IMR-90 (cell line): ENCODE data around the gene PDILT. TPM values are rescaled to one million over a fixed set of nuclear protein-coding genes. Genes with fewer than 3 reads are reported as not detected.

ENCODE experiments used
- ATAC-seq: fragments of 200-7000 bp; cut with Tn5 transposase; 2 replicates; pipeline ENCODE4 v1.9.1; 2020; ENCODE audit warnings: low read depth, mild to moderate bottlenecking, moderate library complexity
- BruUV-seq: library from RNA; stranded (reverse); fragments of 400-500 nt; replicated peaks from 2 replicates; lab custom pipeline; 2021; lab: Mats Ljungman, UMichigan
- CTCF ChIA-PET: fragments of 300-600 bp; formaldehyde crosslinking; extraction: SDS; loops from one replicate; lab custom pipeline; 2021; ENCODE audit warnings: antibody characterized with exemption; lab: Yijun Ruan, JAX
- POLR2A ChIA-PET: fragments of 300-600 bp; sonication (Branson Sonifier 250); formaldehyde crosslinking; loops from one replicate; lab custom pipeline; 2022; ENCODE audit warnings: antibody characterized with exemption; ENCODE audit not compliant: unreplicated experiment; lab: Charles Lee
- DNase-seq: peaks from one replicate; pipeline ENCODE4 v3.0.0; 2013
- H2AFZ ChIP-seq: replicated peaks from 2 replicates; pipeline ENCODE3; 2013; ENCODE audit warnings: low read length, mild to moderate bottlenecking; ENCODE audit not compliant: poor library complexity
- H2AK5ac ChIP-seq: 2 replicates; pipeline ENCODE4 v1.6.1; 2013; ENCODE audit warnings: low read depth, low read length, inconsistent platforms
- H2AK9ac ChIP-seq: replicated peaks from 2 replicates; pipeline ENCODE3; 2013; ENCODE audit warnings: mild to moderate bottlenecking, low read depth, low read length, moderate library complexity; ENCODE audit not compliant: poor library complexity
- H2BK120ac ChIP-seq: 2 replicates; pipeline ENCODE4 v1.6.1; 2013; ENCODE audit warnings: low read depth, low read length, inconsistent platforms
- H2BK15ac ChIP-seq: 3 replicates; pipeline ENCODE4 v1.6.1; 2013; ENCODE audit warnings: low read depth, low read length, inconsistent platforms
- H2BK20ac ChIP-seq: 2 replicates; pipeline ENCODE4 v1.6.1; 2013; ENCODE audit warnings: low read depth, mild to moderate bottlenecking, inconsistent platforms, low read length, moderate library complexity
- H2BK5ac ChIP-seq: 2 replicates; pipeline ENCODE4 v1.6.1; 2013; ENCODE audit warnings: mild to moderate bottlenecking, low read depth, low read length, inconsistent platforms; ENCODE audit not compliant: poor library complexity, severe bottlenecking
- H3K14ac ChIP-seq: replicated peaks from 2 replicates; pipeline ENCODE4 v1.6.1; 2013; ENCODE audit warnings: low read depth, low read length, inconsistent platforms
- H3K18ac ChIP-seq: 2 replicates; pipeline ENCODE4 v1.6.1; 2013; ENCODE audit warnings: low read depth, low read length, control low read depth
- H3K23ac ChIP-seq: 2 replicates; pipeline ENCODE4 v1.6.1; 2013; ENCODE audit warnings: low read depth, low read length, inconsistent platforms
- H3K27ac ChIP-seq: 2 replicates; pipeline ENCODE4 v1.5.1; 2013; ENCODE audit warnings: mild to moderate bottlenecking, control low read depth, low read length; ENCODE audit not compliant: insufficient read depth
- H3K27me3 ChIP-seq: 2 replicates; pipeline ENCODE4 v1.6.1; 2013; ENCODE audit warnings: low read length; ENCODE audit not compliant: control insufficient read depth, insufficient read depth
- H3K36me3 ChIP-seq: 2 replicates; pipeline ENCODE4 v1.6.1; 2013; ENCODE audit warnings: low read length, mixed read lengths; ENCODE audit not compliant: control insufficient read depth, insufficient read depth
- H3K4ac ChIP-seq: 2 replicates; pipeline ENCODE4 v1.6.1; 2013; ENCODE audit warnings: low read depth, low read length, inconsistent platforms
- H3K4me1 ChIP-seq: 2 replicates; pipeline ENCODE4 v1.6.1; 2013; ENCODE audit warnings: low read length, mixed read lengths; ENCODE audit not compliant: control insufficient read depth, insufficient read depth
- H3K4me2 ChIP-seq: 2 replicates; pipeline ENCODE4 v1.6.1; 2013; ENCODE audit warnings: low read depth, mild to moderate bottlenecking, control low read depth, low read length, moderate library complexity
- H3K4me3 ChIP-seq: 2 replicates; pipeline ENCODE4 v1.5.1; 2013; ENCODE audit warnings: low read depth, mild to moderate bottlenecking, control low read depth, low read length, moderate library complexity; ENCODE audit not compliant: insufficient read depth
- H3K56ac ChIP-seq: 2 replicates; pipeline ENCODE4 v1.6.1; 2013; ENCODE audit warnings: low read length, inconsistent platforms; ENCODE audit not compliant: insufficient read depth; ENCODE audit errors: extremely low read depth
- H3K79me1 ChIP-seq, 2 experiments: 2 replicates each; pipeline ENCODE4 v1.6.1; 2013; ENCODE audit warnings: low read length in 2 of 2, inconsistent platforms in 1 of 2, low read depth in 1 of 2
- H3K9ac ChIP-seq: 2 replicates; pipeline ENCODE4 v1.6.1; 2013; ENCODE audit warnings: low read depth, low read length, control low read depth
- H3K9me1 ChIP-seq: 2 replicates; pipeline ENCODE4 v1.6.1; 2013; ENCODE audit warnings: low read length, inconsistent platforms; ENCODE audit not compliant: insufficient read depth
- H3K9me3 ChIP-seq: 2 replicates; pipeline ENCODE4 v1.6.1; 2013; ENCODE audit warnings: low read length; ENCODE audit not compliant: control insufficient read depth, insufficient read depth
- H4K20me1 ChIP-seq: 2 replicates; pipeline ENCODE4 v1.6.1; 2013; ENCODE audit warnings: low read length, inconsistent platforms; ENCODE audit not compliant: insufficient read depth
- H4K5ac ChIP-seq: 2 replicates; pipeline ENCODE4 v1.6.1; 2013; ENCODE audit warnings: mild to moderate bottlenecking, low read depth, low read length, control low read depth
- H4K8ac ChIP-seq, 2 experiments: 2 replicates each; pipeline ENCODE4 v1.6.1; 2013; ENCODE audit warnings: low read depth in 2 of 2, low read length in 2 of 2, control low read depth in 1 of 2, inconsistent platforms in 1 of 2
- H4K91ac ChIP-seq: 2 replicates; pipeline ENCODE4 v1.6.1; 2013; ENCODE audit warnings: low read depth, low read length, inconsistent platforms; ENCODE audit not compliant: insufficient read depth
- CEBPB ChIP-seq: IDR thresholded peaks from 2 replicates; pipeline ENCODE4 v1.6.1; 2012; ENCODE audit warnings: low read depth, low read length, improper control_type of control experiment
- MAFK ChIP-seq: IDR thresholded peaks from 2 replicates; pipeline ENCODE4 v1.6.1; 2012; ENCODE audit warnings: low read depth, low read length, improper control_type of control experiment
- MXI1 ChIP-seq: IDR thresholded peaks from 2 replicates; pipeline ENCODE4 v1.6.1; 2012; ENCODE audit warnings: low read depth, mild to moderate bottlenecking, low read length, moderate library complexity, borderline replicate concordance
- RAD21 ChIP-seq: IDR thresholded peaks from 2 replicates; pipeline ENCODE4 v1.6.1; 2012; ENCODE audit warnings: low read length, improper control_type of control experiment
- WGBS, 2 experiments: methylation state at CpG; one replicate each; pipeline versions ENCODE4 v1.1.5 to v1.1.7; 2013; ENCODE audit warnings: missing lambda C conversion rate in 2 of 2; ENCODE audit not compliant: insufficient read length in 1 of 2; ENCODE audit errors: extremely low coverage in 2 of 2; 5-methylcytosine and 5-hydroxymethylcytosine counted together
- dilution Hi-C: fragments of 300-500 bp; cut with HindIII; formaldehyde crosslinking; loops from one replicate; pipeline ENCODE4 v1.14.3; 2018; ENCODE audit warnings: low sequenced_read_pairs; ENCODE audit not compliant: unreplicated experiment
- in situ Hi-C: fragments of 300-500 bp; cut with MboI; formaldehyde crosslinking; loops from 3 replicates; pipeline ENCODE4 v1.14.3; 2019; ENCODE audit warnings: low sequenced_read_pairs, inconsistent platforms, mixed read lengths
- intact Hi-C: fragments of 100-400 bp; cut with micrococcal nuclease; formaldehyde crosslinking; loops from 2 replicates; pipeline ENCODE4 v1.10.0; 2022
- polyA plus RNA-seq, 3 experiments: library from polyadenylated mRNA; depleted of rRNA; stranded (reverse); fragments of >200 nt; gene quantifications; 2 replicates each; pipeline ENCODE4 v1.2.3, GENCODE V29; 2012; ENCODE audit warnings: low replicate concordance in 1 of 3
- total RNA-seq: library from RNA; depleted of rRNA; stranded (reverse); fragments of >200 nt; gene quantifications from 2 replicates; pipeline ENCODE4 v1.2.3, GENCODE V29; 2012

The PDILT gene
- total and polyA plus RNA-seq, 2 of the 4 experiments (the other 2 are of a cell fraction), result not detected

DNA sequence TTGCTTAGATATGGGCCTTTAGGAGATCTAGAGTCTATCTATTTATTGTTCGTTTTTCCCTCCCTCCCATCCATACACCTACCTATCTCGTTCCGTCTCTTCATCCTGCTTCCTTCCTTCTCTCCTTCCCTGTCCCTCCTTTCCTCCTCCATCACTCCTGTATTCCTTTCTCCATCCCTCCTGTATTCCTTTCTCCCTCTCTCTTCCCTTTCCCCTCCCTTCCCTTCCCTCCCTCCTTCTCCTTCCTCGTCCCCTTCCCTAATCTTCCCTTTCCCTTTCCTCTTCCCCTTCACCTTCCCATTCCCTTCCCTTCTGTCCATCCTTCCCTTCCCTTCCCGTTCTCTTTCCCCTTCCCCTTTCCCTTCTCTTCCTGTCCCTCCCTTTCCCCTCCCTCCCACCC lies 87.8 kb downstream of the PDILT start:
- Histone ChIP-seq H2BK5ac (no peak overlapping the region), H2AK9ac (no peak overlapping the region), H3K36me3 (no peaks in the 10 kb centered on the region), H2BK20ac (no peak overlapping the region), H3K23ac (no peak overlapping the region), H3K4me1 (no peaks in the 10 kb centered on the region), H3K14ac (no peak overlapping the region), H4K5ac (no peak overlapping the region), H3K4me2 (no peak overlapping the region), H3K9me3 (peaks cover 13% of the 10 kb centered on the region; the same call in 1 of the 2 replicates), H2AFZ (no peak overlapping the region), H3K4me3 (no peak overlapping the region), H3K4ac (no peak overlapping the region), H3K56ac (no peak overlapping the region), H3K79me1 (no peaks in the 10 kb centered on the region), H3K18ac (no peak overlapping the region), H2BK120ac (no peak overlapping the region), H4K20me1 (no peaks in the 10 kb centered on the region), H4K8ac (no peak overlapping the region), H4K91ac (no peak overlapping the region), H2BK15ac (no peak overlapping the region), H3K27me3 (no peaks in the 10 kb centered on the region), H2AK5ac (no peak overlapping the region), H3K27ac (no peak overlapping the region), H3K9ac (no peak overlapping the region), H3K9me1 (no peaks in the 10 kb centered on the region)
- TF ChIP-seq MXI1, result no peak
- no peak for TF ChIP-seq MAFK
- TF ChIP-seq CEBPB, result no peak
- TF ChIP-seq RAD21, result no peak
- DNase-seq (no peak), ATAC-seq (no peak)
- POLR2A ChIA-PET, result no interaction called here
- 67 to 71% methylated on average over 2 to 3 of the region's 5 CpGs for WGBS, 2 experiments
- BruUV-seq, result no TSS peak
- CTCF ChIA-PET, result no interaction called here
- in situ Hi-C loops, result no loop called here
- intact Hi-C loops, result no loop called here
- dilution Hi-C loops, result no loop called here
